ENCODE data around the gene OR52E5. TPM values are rescaled to one million over a fixed set of nuclear protein-coding genes. Genes with fewer than 3 reads are reported as not detected.

OR52E5 gene
- total RNA-seq: not detected

- DNase-seq (ENCODE audit: low spot score): no peak
Measured at GRCh38 chr11:5892908-5893307, at the start of gene OR52E5. Gene OR52E5 (plus strand): TSS chr11:5893208. CDS start chr11:5900777, 7,569 bp downstream.

DNA sequence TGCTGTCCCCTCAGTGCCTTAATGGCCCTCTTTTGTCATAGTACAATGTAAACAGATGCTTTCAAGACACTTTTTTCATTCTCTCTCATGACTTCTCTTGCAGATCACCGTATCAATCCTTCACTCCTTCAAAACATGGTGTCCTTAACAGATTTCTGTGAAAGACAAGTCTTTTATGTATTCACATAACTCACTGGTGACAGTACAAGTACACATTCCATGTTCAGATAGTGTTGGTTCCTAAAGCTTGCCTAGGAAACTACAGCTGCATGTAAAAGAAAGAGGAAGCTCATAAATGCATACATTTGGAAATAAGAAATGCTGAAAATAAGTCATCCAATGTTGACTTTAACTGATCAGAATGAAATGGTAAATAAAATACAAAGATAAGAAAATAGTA, 46.3 kb upstream of the OR52E5 start:
- DNase-seq (ENCODE audit: low spot score): no peak

DNA sequence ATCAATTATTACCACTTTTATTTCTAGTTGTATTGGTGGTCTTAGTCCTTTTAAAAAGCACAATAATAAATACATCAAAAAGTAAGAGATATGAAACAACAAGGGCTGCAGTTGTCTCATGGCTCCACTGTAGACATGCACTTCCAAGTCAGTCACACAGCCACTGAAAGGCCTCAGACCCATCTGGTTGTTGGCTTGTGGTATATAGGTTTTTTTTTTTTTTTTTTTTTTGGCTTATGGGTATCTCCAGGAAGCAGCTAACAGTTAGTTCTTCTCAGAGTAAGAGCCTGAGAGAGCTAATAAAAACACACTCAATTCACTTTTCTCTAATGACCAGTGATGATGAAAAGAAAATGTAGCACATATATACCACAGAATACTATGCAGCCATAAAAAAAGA, 45.3 kb upstream of the OR52E5 start:
- no peak for DNase-seq (ENCODE audit: low spot score)

- no peak for DNase-seq (ENCODE audit: low spot score)
Measured at GRCh38 chr11:5851002-5851401, 42.0 kb upstream of the OR52E5 start.

DNA sequence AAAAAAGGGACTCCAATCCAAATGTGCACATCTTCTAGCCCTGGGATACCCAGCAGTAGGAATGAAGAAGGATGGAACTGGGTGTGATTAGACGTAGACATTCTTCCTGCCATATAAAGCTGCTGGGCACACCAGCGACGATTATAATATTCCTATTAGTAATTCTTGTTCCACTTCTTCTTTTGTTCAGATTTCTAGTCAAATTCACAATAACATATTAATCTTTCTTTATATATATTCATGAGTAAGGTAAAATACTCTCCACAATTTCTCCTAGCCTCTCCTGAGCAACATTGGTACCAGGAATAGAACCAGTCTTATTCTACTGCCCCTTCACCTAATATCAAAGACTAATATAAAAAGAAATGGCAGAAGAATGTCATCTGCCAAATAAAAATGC, 35.4 kb upstream of the OR52E5 start, which contains the start of gene OR52E8:
TSS of gene OR52E8 (minus strand) at position 101 of the 400 bp plus-strand sequence. CDS start at position 101, 0 bp downstream.
- no peak for DNase-seq (ENCODE audit: low spot score)

DNA sequence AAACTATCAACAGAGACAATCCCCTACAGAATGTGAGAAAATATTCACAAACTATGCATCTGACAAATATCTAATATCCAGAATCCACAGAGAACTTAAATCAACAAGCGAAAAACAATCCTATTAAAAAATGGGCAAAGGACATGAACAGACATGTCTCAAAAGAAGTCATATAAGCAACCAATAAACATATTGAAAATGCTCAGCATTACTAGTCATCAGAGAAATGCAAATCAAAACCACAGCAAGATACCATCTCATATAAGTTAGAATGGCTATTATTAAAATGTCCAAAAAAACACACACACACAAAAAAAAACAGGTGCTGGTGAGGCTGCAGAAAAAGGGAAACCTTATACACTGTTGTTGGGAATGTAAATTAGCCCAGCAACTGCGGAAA, 27.2 kb upstream of the OR52E5 start:
- no peak for DNase-seq (ENCODE audit: low spot score)

DNA sequence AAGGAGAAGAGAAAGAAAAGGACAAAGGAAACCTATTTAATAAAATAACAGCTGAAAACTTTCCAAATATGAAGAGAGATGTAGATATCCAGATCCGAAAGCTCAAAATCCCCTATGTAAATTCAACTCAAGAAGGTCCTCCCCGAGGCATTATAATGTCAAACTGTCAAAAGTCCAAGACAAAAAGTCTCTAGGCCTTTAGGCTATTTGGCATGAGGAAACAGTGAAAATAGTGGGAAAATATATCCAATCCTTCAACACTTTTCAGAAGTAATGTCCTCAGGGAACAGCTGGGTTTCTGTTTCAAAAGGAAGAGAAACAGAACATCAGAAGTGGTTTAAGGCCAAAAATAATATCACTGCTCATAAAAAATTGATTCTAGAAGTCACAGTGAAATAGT, 14.4 kb upstream of the OR52E5 start:
- DNase-seq (ENCODE audit: low spot score): no peak

DNA sequence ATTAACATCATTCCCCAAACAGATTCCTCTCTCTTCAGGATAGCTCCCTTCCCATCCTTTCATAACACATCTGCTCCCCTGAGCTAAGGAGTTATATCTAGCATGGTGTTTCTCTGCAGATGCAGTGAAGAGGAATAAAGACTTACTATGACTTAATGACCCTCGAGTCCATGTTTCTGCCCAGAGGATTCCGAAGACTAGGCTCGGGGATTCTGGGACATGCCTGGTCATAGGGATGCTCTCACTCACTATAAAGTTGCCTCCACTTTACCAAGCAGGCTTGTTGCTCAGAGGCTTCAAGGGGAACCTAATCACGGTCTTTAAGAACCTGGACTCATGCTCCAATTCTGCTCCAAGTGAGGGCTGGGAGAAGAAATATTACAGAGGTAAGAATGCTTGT, 12.7 kb upstream of the OR52E5 start, which contains the start of gene OR52E4:
TSS of gene OR52E4 (plus strand) at position 301 of the 400 bp plus-strand sequence. CDS start 3,664 bp downstream, outside the sequence.
- DNase-seq (ENCODE audit: low spot score): no peak

DNA sequence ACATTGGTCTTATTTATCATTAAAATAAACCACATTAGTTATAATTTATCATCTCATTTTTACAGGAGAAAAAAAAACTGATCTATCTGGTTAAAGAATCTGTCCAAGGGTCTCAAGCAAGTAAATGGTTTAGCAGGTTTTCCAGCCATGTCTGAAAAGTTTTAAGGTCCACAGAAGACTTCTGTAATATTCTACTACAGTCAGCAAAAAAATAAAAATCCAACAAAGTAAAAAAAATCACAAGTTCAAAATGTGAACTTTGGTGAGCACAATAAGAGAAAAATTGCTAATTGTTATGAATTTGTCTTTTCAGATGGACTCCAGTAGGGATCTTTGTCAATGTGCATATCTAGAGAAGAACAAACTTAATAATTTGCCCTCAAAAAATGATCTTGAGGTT, 11.3 kb upstream of the OR52E5 start:
- DNase-seq (ENCODE audit: low spot score): no peak

DNA sequence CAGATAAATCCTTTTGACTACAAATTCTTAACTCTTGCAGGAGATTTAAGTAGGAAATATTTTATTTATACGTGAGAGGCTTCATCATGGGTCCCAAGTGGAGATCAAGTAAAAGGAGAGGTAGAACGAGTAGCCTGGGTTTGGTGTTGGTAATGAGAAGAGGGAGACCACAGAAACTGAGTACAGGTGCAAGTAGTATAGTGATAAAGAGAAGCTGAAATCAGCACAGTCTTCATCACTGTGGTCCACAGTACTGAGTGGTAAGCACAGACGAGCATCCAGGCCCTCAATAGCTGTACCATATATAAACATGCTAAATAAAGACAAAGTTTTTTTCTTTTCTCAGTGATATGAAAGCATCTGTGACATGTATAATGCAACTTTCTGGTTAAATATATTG, 5.8 kb upstream of the OR52E5 start:
- DNase-seq (ENCODE audit: low spot score): no peak

GRCh38 chr11:5887661-5888060, 5.3 kb upstream of the OR52E5 start:
- DNase-seq (ENCODE audit: low spot score): no peak

GRCh38 chr11:5891216-5891800, 1.7 kb upstream of the OR52E5 start:
- no peak for DNase-seq (ENCODE audit: low spot score)

DNA sequence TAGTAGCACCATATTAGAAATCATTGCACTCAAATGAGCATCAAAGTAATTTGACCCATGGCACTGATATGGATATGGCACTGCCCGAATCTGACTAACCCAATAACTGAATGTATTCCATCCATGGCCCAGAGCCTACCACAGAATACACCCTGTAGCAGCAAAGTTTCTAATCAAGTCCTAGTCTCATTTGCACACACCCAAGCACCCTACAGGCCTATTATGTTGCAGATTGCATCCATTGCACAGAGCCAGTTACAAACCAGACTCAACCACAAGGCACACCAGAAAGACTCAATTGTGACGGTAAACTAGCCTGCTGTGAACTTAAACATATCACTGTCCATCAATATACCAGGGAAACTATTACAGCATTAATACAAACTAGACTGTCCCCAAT, 6.5 kb downstream of the OR52E5 start:
- no peak for DNase-seq (ENCODE audit: low spot score)

GRCh38 chr11:5910540-5910939, 17.5 kb downstream of the OR52E5 start:
- no peak for DNase-seq (ENCODE audit: low spot score)

GRCh38 chr11:5922749-5923426, 29.9 kb downstream of the OR52E5 start:
- DNase-seq (ENCODE audit: low spot score): no peak

DNA sequence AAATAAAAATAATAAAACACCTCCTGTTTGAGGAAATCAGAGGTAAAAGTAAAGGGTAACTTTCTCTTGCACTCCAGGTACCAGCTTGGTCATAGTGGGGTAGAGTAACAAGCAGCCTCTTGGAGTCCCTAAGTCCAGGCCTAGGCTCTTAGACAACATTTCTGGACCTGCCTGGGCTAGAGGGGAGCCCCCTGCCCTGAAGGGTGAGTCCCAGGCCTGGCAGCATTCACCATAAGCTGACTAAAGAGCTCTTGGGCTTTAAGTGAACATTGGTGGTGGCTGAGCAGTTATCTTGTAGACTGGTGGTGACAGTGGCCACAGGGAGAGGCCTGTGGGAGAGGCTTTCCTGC, 30.4 kb downstream of the OR52E5 start:
- DNase-seq (ENCODE audit: low spot score): no peak

GRCh38 chr11:5923794-5924193, 30.8 kb downstream of the OR52E5 start:
- no peak for DNase-seq (ENCODE audit: low spot score)

DNA sequence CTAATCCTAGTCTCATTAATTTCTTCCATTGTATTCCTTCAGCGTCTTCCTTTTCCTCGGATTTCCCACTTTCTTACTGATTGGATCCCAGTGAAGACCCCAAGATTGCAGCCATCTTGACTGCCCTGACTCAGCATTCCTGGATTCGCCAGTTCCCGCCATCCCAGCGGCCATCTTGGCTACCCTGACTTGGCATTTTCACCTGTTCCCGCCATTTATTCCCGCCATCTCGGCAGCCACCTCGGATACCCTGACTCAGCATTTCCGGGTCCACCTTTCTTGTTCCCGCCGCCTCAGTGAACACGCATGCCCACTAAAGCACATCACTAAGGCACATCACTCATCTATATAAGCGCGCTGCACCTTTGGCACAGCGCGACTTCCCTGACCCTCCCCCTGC, 35.3 kb downstream of the OR52E5 start:
- no peak for DNase-seq (ENCODE audit: low spot score)

DNA sequence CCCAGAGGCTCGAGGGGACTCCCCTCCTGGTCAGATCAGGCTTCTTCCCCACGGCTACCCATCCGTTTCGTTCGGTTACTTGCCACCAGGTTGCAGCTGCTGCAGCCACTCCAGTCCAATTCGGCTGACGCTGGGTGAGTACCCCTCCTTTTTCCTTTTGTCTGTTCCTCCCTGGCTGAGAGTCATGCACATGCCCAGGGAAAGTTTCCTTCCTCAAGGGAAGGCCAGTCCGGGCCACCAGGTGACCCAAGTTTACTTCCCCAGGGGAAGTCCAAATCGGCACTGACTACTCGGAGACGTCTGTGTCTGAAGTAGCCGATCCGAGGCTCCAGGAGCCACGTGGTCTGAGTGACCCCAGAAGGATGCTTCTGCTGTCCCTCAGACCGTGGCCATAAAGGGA, 35.8 kb downstream of the OR52E5 start:
- no peak for DNase-seq (ENCODE audit: low spot score)

DNA sequence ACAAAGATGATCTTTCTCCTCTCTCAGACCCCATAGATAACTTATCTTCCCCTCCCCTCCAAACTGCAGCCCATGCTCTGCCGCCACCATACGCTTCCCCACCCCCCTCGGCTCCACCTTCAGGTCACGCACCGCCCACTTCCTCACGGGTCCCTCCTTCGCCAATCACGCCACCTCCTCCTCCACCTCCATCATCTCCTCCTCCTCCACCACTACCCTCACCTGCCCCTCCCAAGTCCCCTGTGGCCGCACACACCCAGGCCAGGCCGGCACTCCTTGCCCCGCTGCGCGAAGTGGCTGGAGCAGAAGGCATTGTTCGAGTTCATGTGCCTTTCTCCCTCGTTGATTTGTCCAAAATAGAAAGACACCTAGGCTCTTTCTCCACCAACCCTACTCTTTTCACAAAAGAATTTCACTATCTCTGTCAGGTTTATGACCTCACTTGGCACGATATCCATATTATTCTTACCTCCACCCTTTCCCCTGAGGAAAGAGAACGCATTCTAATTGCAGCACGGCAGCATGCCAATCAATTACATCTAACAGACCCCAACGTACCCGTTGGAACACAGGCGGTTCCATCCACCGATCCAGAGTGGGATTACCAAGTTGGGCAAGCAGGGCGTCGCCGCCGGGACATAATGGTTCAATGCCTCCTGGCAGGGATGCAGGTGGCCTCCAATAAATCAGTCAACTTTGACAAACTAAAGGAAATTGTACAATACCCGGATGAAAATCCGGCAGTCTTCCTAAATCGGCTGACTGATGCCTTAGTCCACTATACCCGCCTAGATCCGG, 36.8 kb downstream of the OR52E5 start:
- no peak for DNase-seq (ENCODE audit: low spot score)

GRCh38 chr11:5930614-5931013, 37.6 kb downstream of the OR52E5 start:
- no peak for DNase-seq (ENCODE audit: low spot score)

- DNase-seq (ENCODE audit: low spot score): no peak
Measured at GRCh38 chr11:5931061-5931460, 38.1 kb downstream of the OR52E5 start.

GRCh38 chr11:5932671-5933070, 39.7 kb downstream of the OR52E5 start:
- no peak for DNase-seq (ENCODE audit: low spot score)

All from mucosa of gallbladder (tissue), 1 donor.